BE2C (cell line): Measurements from ENCODE around the gene KCNT1.

ENCODE experiments used
- DNase-seq: peaks from one replicate; pipeline ENCODE4 v3.0.0-alpha.2; 2020
- H3K27me3 ChIP-seq: fragments of 250-450 bp; sonication (Bioruptor Pico); 2 replicates; pipeline ENCODE4 v1.5.1; 2020; ENCODE audit warnings: mild to moderate bottlenecking
- H3K36me3 ChIP-seq: fragments of 250-450 bp; sonication (Bioruptor Pico); 2 replicates; pipeline ENCODE4 v1.5.1; 2020; ENCODE audit warnings: mild to moderate bottlenecking
- H3K4me1 ChIP-seq: fragments of 250-450 bp; sonication (Bioruptor Pico); 2 replicates; pipeline ENCODE4 v1.5.1; 2020
- H3K4me3 ChIP-seq: 2 replicates; pipeline ENCODE4 v1.5.1; 2011; ENCODE audit warnings: low read depth, low read length
- H3K9me3 ChIP-seq: fragments of 250-450 bp; sonication (Bioruptor Pico); 2 replicates; pipeline ENCODE4 v1.5.1; 2020
- CTCF ChIP-seq: IDR thresholded peaks from 2 replicates; pipeline ENCODE4 v1.5.1; 2012; ENCODE audit warnings: mild to moderate bottlenecking, low read depth, low read length

Gene KCNT1

GRCh38 chr9:135803441-135803840 is 101.5 kb downstream of the KCNT1 start:
- no peaks in the 10 kb centered on the region for H3K4me1 ChIP-seq
- no peak for DNase-seq
- no peak overlapping the region for H3K4me3 ChIP-seq
- no peak for TF ChIP-seq CTCF
- no peaks in the 10 kb centered on the region; the same call in 1 of the 2 replicates for H3K36me3 ChIP-seq
- H3K9me3 ChIP-seq: no peaks in the 10 kb centered on the region
- H3K27me3 ChIP-seq: no peaks in the 10 kb centered on the region

DNA sequence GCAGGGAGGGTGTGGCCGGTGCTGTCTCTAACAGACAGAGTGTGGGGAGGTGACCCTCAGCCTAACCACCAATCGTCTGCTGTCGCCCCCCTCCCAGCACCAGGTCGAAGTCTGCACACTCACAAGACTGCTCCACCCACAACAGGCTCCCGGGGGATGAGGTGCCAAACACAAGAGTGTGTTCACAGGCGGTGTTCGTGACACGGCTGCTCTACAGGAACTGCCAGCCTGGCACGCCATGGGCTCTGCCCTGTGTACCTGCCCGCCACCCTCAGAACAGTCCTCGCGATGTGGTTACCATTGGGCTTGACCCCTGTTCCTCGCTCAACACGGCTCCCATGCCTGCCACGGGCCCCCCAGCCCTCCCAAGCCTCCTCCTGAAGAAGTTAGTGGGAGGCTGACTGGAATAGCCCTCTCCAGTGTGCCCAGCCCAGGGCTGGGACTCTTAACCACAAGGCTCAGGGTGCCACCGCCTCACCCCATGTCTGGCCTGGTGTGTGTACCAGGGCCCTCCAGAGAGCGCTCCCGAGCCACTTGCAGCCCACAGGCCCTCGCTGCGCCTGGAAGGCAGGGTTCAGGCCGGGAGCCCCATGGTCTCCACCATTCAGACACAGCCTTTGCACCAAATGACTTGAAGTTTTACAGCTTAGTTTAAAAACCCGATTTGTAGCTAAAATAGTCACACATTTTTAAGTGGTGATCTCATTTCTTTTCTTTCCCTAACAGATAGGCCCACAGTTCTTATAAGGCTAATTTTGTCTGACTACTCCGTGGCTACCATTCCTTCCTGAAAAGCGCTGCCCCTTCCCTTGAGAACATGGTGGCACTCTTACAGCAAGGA is 102.8 kb downstream of the KCNT1 start:
- H3K4me3 ChIP-seq: no peak overlapping the region
- H3K4me1 ChIP-seq: no peaks in the 10 kb centered on the region
- no peak for DNase-seq
- H3K27me3 ChIP-seq: no peaks in the 10 kb centered on the region
- H3K9me3 ChIP-seq: no peaks in the 10 kb centered on the region
- peaks cover 6% of the 10 kb centered on the region for H3K36me3 ChIP-seq
- TF ChIP-seq CTCF: peak; percentile 29; the same call in 1 of the 2 replicates

- no peak for DNase-seq
- Histone ChIP-seq H3K9me3 (no peaks in the 10 kb centered on the region), H3K4me3 (no peak overlapping the region), H3K27me3 (no peaks in the 10 kb centered on the region), H3K4me1 (no peaks in the 10 kb centered on the region), H3K36me3 (peaks cover 14% of the 10 kb centered on the region)
- TF ChIP-seq CTCF: no peak
Observed at GRCh38 chr9:135805422-135806022, 103.5 kb downstream of the KCNT1 start.

- Histone ChIP-seq H3K4me1 (peaks cover 8% of the 10 kb centered on the region), H3K4me3 (no peak overlapping the region), H3K9me3 (no peaks in the 10 kb centered on the region), H3K36me3 (peaks cover 46% of the 10 kb centered on the region), H3K27me3 (no peaks in the 10 kb centered on the region)
- no peak for DNase-seq
- TF ChIP-seq CTCF: no peak
Observed at GRCh38 chr9:135809166-135809565, 107.2 kb downstream of the KCNT1 start.

- DNase-seq: no peak
- H3K36me3 ChIP-seq: peaks cover 59% of the 10 kb centered on the region
- H3K4me1 ChIP-seq: peaks cover 8% of the 10 kb centered on the region
- no peaks in the 10 kb centered on the region for H3K27me3 ChIP-seq
- H3K9me3 ChIP-seq: no peaks in the 10 kb centered on the region
- H3K4me3 ChIP-seq: no peak overlapping the region
- TF ChIP-seq CTCF: no peak
Observed at GRCh38 chr9:135810806-135811575, 109.0 kb downstream of the KCNT1 start.
